Panc1 (cell line): Measurements from ENCODE around the gene PRMT3. TPM values are rescaled to one million over a fixed set of nuclear protein-coding genes. Genes with fewer than 3 reads are reported as not detected.

ENCODE experiments used
- ATAC-seq: fragments of 200-7000 bp; cut with Tn5 transposase; 2 replicates; pipeline ENCODE4 v1.9.1; 2020; ENCODE audit warnings: mild to moderate bottlenecking, moderate library complexity
- BruUV-seq: library from RNA; stranded (reverse); fragments of 400-500 nt; replicated peaks from 2 replicates; lab custom pipeline; 2021; lab: Mats Ljungman, UMichigan
- CTCF ChIA-PET: fragments of 300-600 bp; sonication (Branson Sonifier 250); formaldehyde crosslinking; loops from one replicate; lab custom pipeline; 2022; ENCODE audit warnings: antibody characterized with exemption; lab: Charles Lee
- POLR2A ChIA-PET: fragments of 300-600 bp; sonication (Branson Sonifier 250); formaldehyde crosslinking; loops from one replicate; lab custom pipeline; 2022; ENCODE audit warnings: antibody characterized with exemption; lab: Charles Lee
- DNase-seq: peaks from one replicate; pipeline ENCODE4 v3.0.0-alpha.2; 2010; ENCODE audit warnings: low read depth, low spot score
- H3K27ac ChIP-seq: 2 replicates; pipeline ENCODE4 v1.5.1; 2011; ENCODE audit warnings: mild to moderate bottlenecking, low read length, inconsistent platforms
- H3K27me3 ChIP-seq: fragments of 200-500 bp; sonication (Bioruptor generic); 2 replicates; pipeline ENCODE4 v1.6.0; 2014; ENCODE audit warnings: low read length, inconsistent platforms; ENCODE audit not compliant: control insufficient read depth, insufficient read depth
- H3K36me3 ChIP-seq: fragments of 200-500 bp; sonication (Bioruptor generic); 2 replicates; pipeline ENCODE4 v1.5.1; 2014; ENCODE audit warnings: inconsistent platforms, mild to moderate bottlenecking, low read length, moderate library complexity; ENCODE audit not compliant: control insufficient read depth, insufficient read depth
- H3K4me1 ChIP-seq: 2 replicates; pipeline ENCODE4 v1.5.1; 2011; ENCODE audit warnings: inconsistent platforms, mild to moderate bottlenecking, low read length, moderate library complexity; ENCODE audit not compliant: control insufficient read depth, insufficient read depth
- H3K4me3 ChIP-seq, 2 experiments: 2 replicates each; pipeline ENCODE4 v1.5.1; 2011 to 2012; ENCODE audit warnings: low read depth in 2 of 2, low read length in 2 of 2, mild to moderate bottlenecking in 2 of 2, inconsistent platforms in 1 of 2, moderate library complexity in 1 of 2
- H3K9me3 ChIP-seq: fragments of 200-500 bp; sonication (Bioruptor generic); 2 replicates; pipeline ENCODE4 v1.5.1; 2014; ENCODE audit warnings: low read depth, mild to moderate bottlenecking, inconsistent platforms, low read length, moderate library complexity; ENCODE audit not compliant: control insufficient read depth, insufficient read depth
- POLR2AphosphoS5 ChIP-seq: IDR thresholded peaks from 2 replicates; pipeline ENCODE4 v1.6.1; 2012; ENCODE audit warnings: mild to moderate bottlenecking, low read depth, low read length, moderate library complexity
- SIN3A ChIP-seq: IDR thresholded peaks from 2 replicates; pipeline ENCODE4 v1.6.1; 2012; ENCODE audit warnings: low read depth, mild to moderate bottlenecking, low read length, moderate library complexity, borderline replicate concordance; ENCODE audit not compliant: insufficient read depth
- TCF7L2 ChIP-seq: IDR thresholded peaks from 2 replicates; pipeline ENCODE4 v1.6.1; 2011; ENCODE audit warnings: mild to moderate bottlenecking, low read depth, low read length, inconsistent platforms
- in situ Hi-C: cut with HindIII; loops from 2 replicates; pipeline ENCODE4 v1.10.0; 2016; ENCODE audit warnings: low sequenced_read_pairs, low pct_unique_long_range_greater_than_20kb
- intact Hi-C: fragments of 100-400 bp; cut with micrococcal nuclease; formaldehyde crosslinking; loops from one replicate; pipeline ENCODE4 v1.10.0; 2022; ENCODE audit not compliant: unreplicated experiment
- total RNA-seq: library from RNA; stranded (reverse); gene quantifications from one replicate; pipeline ENCODE4 v1.2.1, GENCODE V29; 2021; ENCODE audit not compliant: unreplicated experiment
- TF ChIP-seq, protein P1 (sequence below): fragments of 450-650 bp; IDR thresholded peaks from 2 replicates; pipeline ENCODE4 v1.5.1; 2017; ENCODE audit warnings: mild to moderate bottlenecking
- TF ChIP-seq, protein P2 (sequence below), 2 experiments: IDR thresholded peaks; 2 replicates each; pipeline ENCODE4 v1.6.1; 2011 to 2012; ENCODE audit warnings: low read depth in 2 of 2, control low read depth in 1 of 2, low read length in 1 of 2, mild to moderate bottlenecking in 1 of 2, moderate library complexity in 1 of 2; ENCODE audit not compliant: insufficient read depth in 1 of 2

Gene PRMT3
- total RNA-seq, 1 experiment from 2014 or later, result 31.2 TPM

DNA sequence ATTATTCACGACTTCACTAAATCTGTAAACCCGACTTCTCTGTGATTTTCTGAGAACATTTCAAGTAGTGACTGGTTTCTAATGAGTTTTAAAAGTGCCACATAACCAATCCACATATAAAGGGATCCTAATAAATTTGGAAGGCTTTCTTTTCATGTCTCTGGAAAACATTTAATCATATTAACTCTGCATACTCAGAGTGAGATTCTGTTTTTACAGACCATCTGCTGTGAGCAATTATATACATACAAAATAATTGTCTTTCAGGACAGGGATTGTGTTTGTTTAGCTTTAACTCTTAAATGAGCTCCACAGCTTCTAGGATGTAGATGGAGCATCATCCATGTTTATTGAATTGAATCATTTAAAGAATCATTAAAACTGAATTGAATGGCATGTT lies 65.1 kb downstream of the PRMT3 start:
- in situ Hi-C loops, result no loop called here
- DNase-seq (no peak), ATAC-seq (no peak)
- Histone ChIP-seq H3K27ac (no peak overlapping the region), H3K36me3 (peaks cover 3% of the 10 kb centered on the region), H3K27me3 (no peaks in the 10 kb centered on the region), H3K4me3 (no peak overlapping the region), H3K4me1 (no peaks in the 10 kb centered on the region), H3K9me3 (no peaks in the 10 kb centered on the region)
- ChIA-PET CTCF (no interaction called here), POLR2A (no interaction called here)
- intact Hi-C loops, result no loop called here
- BruUV-seq, result no TSS peak
- TF ChIP-seq TCF7L2 (no peak), POLR2AphosphoS5 (no peak), SIN3A (no peak)
- TF ChIP-seq, protein P1, sequence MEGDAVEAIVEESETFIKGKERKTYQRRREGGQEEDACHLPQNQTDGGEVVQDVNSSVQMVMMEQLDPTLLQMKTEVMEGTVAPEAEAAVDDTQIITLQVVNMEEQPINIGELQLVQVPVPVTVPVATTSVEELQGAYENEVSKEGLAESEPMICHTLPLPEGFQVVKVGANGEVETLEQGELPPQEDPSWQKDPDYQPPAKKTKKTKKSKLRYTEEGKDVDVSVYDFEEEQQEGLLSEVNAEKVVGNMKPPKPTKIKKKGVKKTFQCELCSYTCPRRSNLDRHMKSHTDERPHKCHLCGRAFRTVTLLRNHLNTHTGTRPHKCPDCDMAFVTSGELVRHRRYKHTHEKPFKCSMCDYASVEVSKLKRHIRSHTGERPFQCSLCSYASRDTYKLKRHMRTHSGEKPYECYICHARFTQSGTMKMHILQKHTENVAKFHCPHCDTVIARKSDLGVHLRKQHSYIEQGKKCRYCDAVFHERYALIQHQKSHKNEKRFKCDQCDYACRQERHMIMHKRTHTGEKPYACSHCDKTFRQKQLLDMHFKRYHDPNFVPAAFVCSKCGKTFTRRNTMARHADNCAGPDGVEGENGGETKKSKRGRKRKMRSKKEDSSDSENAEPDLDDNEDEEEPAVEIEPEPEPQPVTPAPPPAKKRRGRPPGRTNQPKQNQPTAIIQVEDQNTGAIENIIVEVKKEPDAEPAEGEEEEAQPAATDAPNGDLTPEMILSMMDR, result no peak
- TF ChIP-seq, protein P2, sequence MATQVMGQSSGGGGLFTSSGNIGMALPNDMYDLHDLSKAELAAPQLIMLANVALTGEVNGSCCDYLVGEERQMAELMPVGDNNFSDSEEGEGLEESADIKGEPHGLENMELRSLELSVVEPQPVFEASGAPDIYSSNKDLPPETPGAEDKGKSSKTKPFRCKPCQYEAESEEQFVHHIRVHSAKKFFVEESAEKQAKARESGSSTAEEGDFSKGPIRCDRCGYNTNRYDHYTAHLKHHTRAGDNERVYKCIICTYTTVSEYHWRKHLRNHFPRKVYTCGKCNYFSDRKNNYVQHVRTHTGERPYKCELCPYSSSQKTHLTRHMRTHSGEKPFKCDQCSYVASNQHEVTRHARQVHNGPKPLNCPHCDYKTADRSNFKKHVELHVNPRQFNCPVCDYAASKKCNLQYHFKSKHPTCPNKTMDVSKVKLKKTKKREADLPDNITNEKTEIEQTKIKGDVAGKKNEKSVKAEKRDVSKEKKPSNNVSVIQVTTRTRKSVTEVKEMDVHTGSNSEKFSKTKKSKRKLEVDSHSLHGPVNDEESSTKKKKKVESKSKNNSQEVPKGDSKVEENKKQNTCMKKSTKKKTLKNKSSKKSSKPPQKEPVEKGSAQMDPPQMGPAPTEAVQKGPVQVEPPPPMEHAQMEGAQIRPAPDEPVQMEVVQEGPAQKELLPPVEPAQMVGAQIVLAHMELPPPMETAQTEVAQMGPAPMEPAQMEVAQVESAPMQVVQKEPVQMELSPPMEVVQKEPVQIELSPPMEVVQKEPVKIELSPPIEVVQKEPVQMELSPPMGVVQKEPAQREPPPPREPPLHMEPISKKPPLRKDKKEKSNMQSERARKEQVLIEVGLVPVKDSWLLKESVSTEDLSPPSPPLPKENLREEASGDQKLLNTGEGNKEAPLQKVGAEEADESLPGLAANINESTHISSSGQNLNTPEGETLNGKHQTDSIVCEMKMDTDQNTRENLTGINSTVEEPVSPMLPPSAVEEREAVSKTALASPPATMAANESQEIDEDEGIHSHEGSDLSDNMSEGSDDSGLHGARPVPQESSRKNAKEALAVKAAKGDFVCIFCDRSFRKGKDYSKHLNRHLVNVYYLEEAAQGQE (IDR thresholded peaks at IDR 0.05; ENCODE audit: insufficient read depth in 1 of 2, low read depth in 2 of 2, low read length in 1 of 2), result no peak

DNA sequence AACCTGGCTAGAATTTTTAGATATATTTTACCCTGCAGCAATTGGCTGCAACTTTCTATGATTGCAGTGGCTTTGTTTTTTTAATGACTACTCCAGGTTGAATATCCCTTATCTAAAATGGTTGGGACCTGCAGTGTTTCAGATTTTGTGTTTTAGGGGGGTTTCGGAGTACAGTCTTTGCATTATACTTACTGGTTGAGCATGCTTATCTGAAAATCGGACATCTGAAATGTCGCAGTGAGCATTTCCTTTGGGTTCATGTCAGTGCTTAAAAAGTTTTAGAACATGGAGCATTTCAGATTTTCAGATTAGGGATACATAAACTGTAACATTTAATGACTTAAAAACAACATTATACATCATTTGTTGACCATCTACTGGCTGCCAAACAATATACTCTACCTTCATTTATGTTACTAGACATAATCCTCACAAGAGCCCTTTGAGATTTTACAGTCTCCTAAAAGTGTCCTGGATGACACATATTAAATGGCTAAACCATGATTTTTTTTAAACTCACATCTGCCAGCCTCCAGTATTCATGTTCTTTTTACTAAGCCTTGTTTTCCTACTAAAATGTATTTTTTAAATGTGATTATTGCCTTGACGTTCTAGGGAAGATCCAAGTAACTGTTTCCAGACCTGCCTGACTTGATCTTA lies 66.3 kb downstream of the PRMT3 start:
- ATAC-seq, result no peak
- intact Hi-C loops, result no loop called here
- BruUV-seq, result no TSS peak
- H3K36me3 ChIP-seq, result peaks cover 5% of the 10 kb centered on the region
- no peak overlapping the region for H3K27ac ChIP-seq
- DNase-seq, result no peak
- TF ChIP-seq, protein P2 (IDR thresholded peaks at IDR 0.05; ENCODE audit: insufficient read depth in 1 of 2, low read depth in 2 of 2, low read length in 1 of 2), result no peak
- TF ChIP-seq TCF7L2, result no peak
- TF ChIP-seq, protein P1, result no peak
- no peaks in the 10 kb centered on the region for H3K4me1 ChIP-seq
- no peak overlapping the region for H3K4me3 ChIP-seq
- no peaks in the 10 kb centered on the region for H3K27me3 ChIP-seq
- in situ Hi-C loops, result no loop called here
- POLR2A ChIA-PET, result no interaction called here
- CTCF ChIA-PET, result no interaction called here
- H3K9me3 ChIP-seq, result no peaks in the 10 kb centered on the region
